ENCODE measurements around the gene LPAR3. TPM values are rescaled to one million over a fixed set of nuclear protein-coding genes. Genes with fewer than 3 reads are reported as not detected.

LPAR3 gene
- total and polyA plus RNA-seq, 2 donors (not counting 1 experiment from before 2014, with no cell fraction given), result 1.8 to 7.6 TPM

- Histone ChIP-seq H3K9me3 (ENCODE audit: control insufficient read depth, insufficient read depth, low read depth, low read length) (no peaks in the 10 kb centered on the region), H3K4me1 (ENCODE audit: control insufficient read depth, extremely low read depth, insufficient read depth, low read length) (no peaks in the 10 kb centered on the region), H3K79me2 (ENCODE audit: control insufficient read depth, insufficient read depth, low read length) (no peaks in the 10 kb centered on the region), H2AFZ (ENCODE audit: low read length) (no peak overlapping the region), H4K20me1 (ENCODE audit: control insufficient read depth, extremely low read depth, insufficient read depth, low read length) (no peaks in the 10 kb centered on the region), H3K4me2 (ENCODE audit: extremely low read depth, insufficient read depth, low read length) (no peak overlapping the region), H3K27me3 (ENCODE audit: control insufficient read depth, insufficient read depth, low read length) (no peaks in the 10 kb centered on the region), H3K36me3 (ENCODE audit: control insufficient read depth, insufficient read depth, low read length) (no peaks in the 10 kb centered on the region), H3K4me3 (replicated peaks in 1 of 4; ENCODE audit: control extremely low read depth in 1 of 4, insufficient read depth in 1 of 4, low read depth in 3 of 4, low read length in 4 of 4) (no peak overlapping the region), H3K27ac (ENCODE audit: insufficient read depth, low read length) (no peak overlapping the region), H3K9ac (ENCODE audit: insufficient read depth, low read length) (no peak overlapping the region)
- TF ChIP-seq EZH2 (IDR thresholded peaks at IDR 0.05; ENCODE audit: low read length, missing control alignments) (no peak), CTCF (conservative IDR thresholded peaks at IDR 0.05 in 1 of 2, IDR thresholded peaks at IDR 0.05 in 1 of 2; ENCODE audit: low read depth in 1 of 2, low read length in 2 of 2) (no peak)
- no peak for DNase-seq (ENCODE audit: low read depth in 2 of 2)
Observed at GRCh38 chr1:84803604-84804003, 89.4 kb downstream of the LPAR3 start.

- no peak for DNase-seq (ENCODE audit: low read depth in 2 of 2)
- no peaks in the 10 kb centered on the region for H4K20me1 ChIP-seq (ENCODE audit: control insufficient read depth, extremely low read depth, insufficient read depth, low read length)
- no peaks in the 10 kb centered on the region for H3K27me3 ChIP-seq (ENCODE audit: control insufficient read depth, insufficient read depth, low read length)
- H3K4me2 ChIP-seq (ENCODE audit: extremely low read depth, insufficient read depth, low read length), result no peak overlapping the region
- no peak for TF ChIP-seq CTCF (conservative IDR thresholded peaks at IDR 0.05 in 1 of 2, IDR thresholded peaks at IDR 0.05 in 1 of 2; ENCODE audit: low read depth in 1 of 2, low read length in 2 of 2)
- TF ChIP-seq EZH2 (IDR thresholded peaks at IDR 0.05; ENCODE audit: low read length, missing control alignments), result no peak
- no peak overlapping the region for H3K27ac ChIP-seq (ENCODE audit: insufficient read depth, low read length)
- H3K9me3 ChIP-seq (ENCODE audit: control insufficient read depth, insufficient read depth, low read depth, low read length), result no peaks in the 10 kb centered on the region
- H3K79me2 ChIP-seq (ENCODE audit: control insufficient read depth, insufficient read depth, low read length), result no peaks in the 10 kb centered on the region
- no peaks in the 10 kb centered on the region for H3K4me1 ChIP-seq (ENCODE audit: control insufficient read depth, extremely low read depth, insufficient read depth, low read length)
- H3K4me3 ChIP-seq (replicated peaks in 1 of 4; ENCODE audit: control extremely low read depth in 1 of 4, insufficient read depth in 1 of 4, low read depth in 3 of 4, low read length in 4 of 4), result no peak overlapping the region
- H3K36me3 ChIP-seq (ENCODE audit: control insufficient read depth, insufficient read depth, low read length), result no peaks in the 10 kb centered on the region
- no peak overlapping the region for H3K9ac ChIP-seq (ENCODE audit: insufficient read depth, low read length)
- no peak overlapping the region for H2AFZ ChIP-seq (ENCODE audit: low read length)
Observed at GRCh38 chr1:84802567-84803232, 90.3 kb downstream of the LPAR3 start.

- Histone ChIP-seq H4K20me1 (ENCODE audit: control insufficient read depth, extremely low read depth, insufficient read depth, low read length) (no peaks in the 10 kb centered on the region), H3K9me3 (ENCODE audit: control insufficient read depth, insufficient read depth, low read depth, low read length) (no peaks in the 10 kb centered on the region), H3K4me3 (replicated peaks in 1 of 4; ENCODE audit: control extremely low read depth in 1 of 4, insufficient read depth in 1 of 4, low read depth in 3 of 4, low read length in 4 of 4) (no peak overlapping the region), H3K27me3 (ENCODE audit: control insufficient read depth, insufficient read depth, low read length) (no peaks in the 10 kb centered on the region), H3K4me2 (ENCODE audit: extremely low read depth, insufficient read depth, low read length) (no peak overlapping the region), H3K9ac (ENCODE audit: insufficient read depth, low read length) (no peak overlapping the region), H3K36me3 (ENCODE audit: control insufficient read depth, insufficient read depth, low read length) (no peaks in the 10 kb centered on the region), H2AFZ (ENCODE audit: low read length) (no peak overlapping the region), H3K79me2 (ENCODE audit: control insufficient read depth, insufficient read depth, low read length) (no peaks in the 10 kb centered on the region), H3K4me1 (ENCODE audit: control insufficient read depth, extremely low read depth, insufficient read depth, low read length) (no peaks in the 10 kb centered on the region), H3K27ac (ENCODE audit: insufficient read depth, low read length) (no peak overlapping the region)
- no peak for DNase-seq (ENCODE audit: low read depth in 2 of 2)
- TF ChIP-seq EZH2 (IDR thresholded peaks at IDR 0.05; ENCODE audit: low read length, missing control alignments), result no peak
- no peak for TF ChIP-seq CTCF (conservative IDR thresholded peaks at IDR 0.05 in 1 of 2, IDR thresholded peaks at IDR 0.05 in 1 of 2; ENCODE audit: low read depth in 1 of 2, low read length in 2 of 2)
Observed at GRCh38 chr1:84800090-84801073, 92.6 kb downstream of the LPAR3 start.

Measured in fibroblast of lung (primary cell).